GM18517 (cell line): ENCODE results near the gene DRAXIN.

Experiments used
- ATAC-seq: cut with Tn5 transposase; IDR thresholded peaks from one replicate; pipeline ENCODE4 v1.9.1; 2021; ENCODE audit warnings: mild to moderate bottlenecking, moderate library complexity; ENCODE audit not compliant: unreplicated experiment

The DRAXIN gene

DNA sequence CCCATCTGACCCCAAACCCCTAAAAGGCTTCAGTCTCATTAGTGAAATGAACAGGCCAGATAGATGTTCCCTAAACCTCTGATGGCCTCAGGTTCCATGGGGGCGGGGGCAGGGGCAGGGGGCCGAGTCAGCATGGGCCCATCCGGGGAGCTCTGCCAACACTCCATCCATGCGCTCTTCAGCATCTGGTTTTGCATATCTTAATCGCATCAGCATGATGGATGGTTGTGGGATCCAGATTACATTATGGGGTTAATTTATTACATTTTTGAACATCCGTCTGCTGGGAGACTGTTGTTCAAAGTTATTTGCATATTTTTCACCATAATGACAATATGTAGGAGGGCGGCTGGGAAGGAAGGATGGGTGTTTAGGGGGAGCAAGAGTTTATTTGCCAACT, 7.4 kb upstream of the DRAXIN start:
- ATAC-seq: no peak

DNA sequence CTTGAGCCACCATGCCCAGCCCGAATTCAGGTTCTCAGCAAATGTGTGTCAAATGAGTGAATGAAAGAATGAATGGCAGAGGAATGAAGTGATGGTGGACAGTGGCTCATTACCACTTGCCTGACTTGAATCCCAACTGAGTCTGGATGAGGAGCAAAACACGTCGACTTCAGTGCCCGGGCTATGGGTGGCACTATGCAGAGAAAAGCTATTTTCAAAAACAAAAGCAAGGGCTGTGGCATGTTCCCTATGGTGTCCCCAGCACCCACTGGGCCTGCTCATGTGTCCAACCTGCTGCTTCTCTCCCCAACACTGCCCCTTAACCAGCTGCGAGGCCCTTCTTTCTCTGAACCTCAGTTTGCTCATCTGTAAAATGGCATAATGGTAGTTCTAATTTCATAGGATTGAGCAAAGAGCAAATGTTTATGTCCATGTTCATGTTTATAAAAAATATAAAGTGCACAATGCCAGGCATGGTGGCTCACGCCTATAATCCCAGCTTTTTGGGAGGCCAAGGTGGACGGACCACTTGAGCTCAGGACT, 6.2 kb upstream of the DRAXIN start:
- ATAC-seq: no peak

DNA sequence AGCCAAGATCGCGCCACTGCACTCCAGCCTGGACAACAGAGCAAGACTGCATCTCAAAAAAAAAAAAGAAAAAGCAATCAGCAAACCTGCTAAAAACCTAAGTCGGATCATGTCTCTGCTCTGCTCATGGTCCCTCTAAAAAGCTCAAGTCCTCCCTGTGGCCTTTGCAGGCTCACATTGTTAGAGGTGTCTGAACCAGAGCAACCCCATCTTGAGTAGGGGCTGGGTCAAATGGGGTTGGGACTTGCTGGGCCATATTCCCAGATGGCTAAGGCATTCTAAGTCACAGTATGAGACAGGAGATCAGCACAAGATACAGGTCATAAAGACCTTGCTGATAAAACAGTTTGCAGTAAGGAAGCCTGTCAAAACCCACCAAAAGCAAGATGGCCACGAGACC, 3.0 kb upstream of the DRAXIN start:
- no peak for ATAC-seq

DNA sequence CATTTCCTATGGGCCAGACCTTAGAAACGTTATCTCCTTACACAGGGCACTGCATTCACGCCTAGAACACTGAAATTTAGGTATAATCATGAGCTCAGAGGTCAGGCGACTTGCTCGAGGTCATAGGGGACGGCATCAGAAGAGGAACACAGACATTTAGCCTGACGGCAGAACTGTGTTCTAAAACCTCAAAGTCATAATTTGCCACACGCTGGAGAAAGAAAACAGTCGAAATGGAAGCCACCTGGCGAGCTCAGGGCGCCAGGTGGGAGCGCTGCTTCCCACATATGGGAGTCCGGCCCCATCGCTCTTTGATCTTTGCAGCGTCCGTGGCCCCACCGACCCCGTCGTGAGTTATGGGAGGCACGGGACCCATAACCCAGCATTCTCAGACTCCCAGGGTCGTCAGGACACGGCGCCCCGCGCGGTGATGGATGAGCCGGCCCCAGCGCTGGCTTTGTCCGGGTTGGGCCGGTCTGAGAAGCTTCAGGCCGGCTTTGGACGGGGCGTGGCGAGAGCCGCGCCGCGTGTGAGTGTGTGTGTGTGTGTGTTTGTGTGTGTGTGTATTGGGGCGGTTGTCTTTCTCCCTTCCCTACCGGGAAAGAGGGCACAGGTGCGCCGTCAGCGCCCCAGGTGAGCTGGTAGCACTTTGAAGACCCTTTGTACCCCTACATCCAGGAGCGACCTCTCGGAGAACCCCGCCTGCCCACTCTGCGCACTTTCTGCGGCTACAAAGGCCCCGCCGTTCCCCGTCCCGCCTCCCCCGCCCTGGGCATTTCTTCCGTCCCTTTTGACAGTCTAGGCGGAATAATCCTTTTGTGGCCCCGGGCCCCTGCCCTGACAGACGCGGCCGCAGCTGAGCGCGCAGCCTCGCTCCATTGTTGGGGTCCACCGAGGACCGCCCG, 861 bp upstream of the DRAXIN start:
- ATAC-seq: no peak

DNA sequence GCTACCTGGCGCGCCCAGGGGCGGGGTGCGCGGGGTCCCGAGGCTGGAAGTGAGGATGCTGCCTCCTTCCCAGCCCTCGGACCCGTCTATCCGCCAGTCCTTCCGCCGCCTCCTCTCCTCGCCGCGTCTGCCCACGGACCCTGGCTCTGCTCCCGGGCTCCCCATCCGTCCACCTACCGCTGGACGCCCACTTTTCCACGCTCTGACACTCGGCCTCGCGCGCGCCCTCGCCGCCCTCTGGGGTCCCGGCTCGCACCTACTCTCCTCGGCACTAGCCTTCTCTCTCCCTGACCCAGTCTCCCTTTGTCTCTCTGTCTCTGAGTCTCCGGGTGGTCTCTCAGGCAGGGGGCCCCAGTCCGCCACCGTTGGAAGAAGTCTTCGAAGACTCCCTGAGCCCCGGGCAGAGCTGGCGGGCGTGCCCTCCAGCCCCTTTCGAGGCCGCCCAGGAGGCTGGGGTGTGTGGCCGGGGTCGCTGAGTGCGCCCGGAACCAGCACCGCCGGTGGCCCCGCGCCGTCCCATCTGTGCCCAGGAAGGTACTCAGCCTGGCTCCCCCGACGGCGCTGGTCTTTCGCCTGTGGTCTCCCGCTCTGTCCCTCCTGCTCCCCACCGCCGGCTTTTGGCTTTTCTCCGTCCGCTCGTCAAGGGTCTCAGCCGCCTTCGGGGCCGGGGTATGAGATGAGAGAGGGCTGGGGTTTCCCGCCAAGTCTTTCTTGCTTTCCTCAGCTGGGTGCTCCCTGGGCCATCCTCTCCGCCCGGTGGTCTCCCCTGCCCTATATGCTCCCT, 610 bp downstream of the DRAXIN start:
- ATAC-seq: no peak

DNA sequence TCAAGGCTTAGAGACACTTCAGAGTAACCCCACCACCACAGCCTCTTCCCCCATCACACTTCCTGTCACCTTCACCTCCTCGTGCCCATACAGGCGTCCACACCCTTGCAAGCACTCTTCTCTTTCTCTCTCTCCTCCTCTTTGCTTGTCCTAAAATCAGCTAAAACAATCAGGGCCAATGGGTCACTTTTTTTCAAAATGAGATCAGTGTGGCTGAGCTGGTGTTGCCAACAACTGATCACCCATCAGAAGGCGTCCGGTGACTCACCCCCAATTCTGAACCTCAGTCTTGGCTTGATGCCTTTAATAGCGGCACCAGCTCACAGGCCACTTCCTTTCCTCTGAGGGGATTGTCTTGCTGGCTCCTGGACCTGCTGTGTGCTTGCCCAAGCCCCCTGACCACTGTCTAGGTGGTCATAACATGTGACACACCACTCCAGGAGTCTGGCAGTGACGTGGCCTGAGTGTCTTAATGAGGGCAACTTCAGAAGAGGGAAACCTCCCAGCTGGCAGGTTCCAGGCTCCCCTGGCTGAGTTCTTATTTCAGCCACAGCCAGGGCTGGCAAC, 1.6 kb downstream of the DRAXIN start:
- no peak for ATAC-seq

DNA sequence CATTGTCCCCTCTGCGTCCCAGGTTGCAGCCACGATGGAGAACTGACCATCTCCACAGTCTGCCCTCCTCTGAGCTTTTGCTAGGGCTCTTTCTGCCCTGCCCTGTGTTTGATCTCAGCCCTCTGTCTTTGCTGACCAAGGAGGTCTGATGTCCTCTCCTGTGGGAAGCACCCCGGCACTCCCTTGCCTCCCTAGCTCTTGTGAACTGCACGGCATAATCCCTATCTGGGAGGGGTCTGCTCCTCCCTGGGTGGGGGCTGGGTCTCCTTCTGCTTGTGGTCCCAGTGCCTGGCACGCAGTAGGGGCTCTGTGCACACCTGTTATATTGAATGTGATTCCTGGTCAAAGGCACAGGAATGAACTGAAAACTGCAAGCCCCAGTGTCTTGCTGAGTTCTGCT, 2.4 kb downstream of the DRAXIN start:
- no peak for ATAC-seq

DNA sequence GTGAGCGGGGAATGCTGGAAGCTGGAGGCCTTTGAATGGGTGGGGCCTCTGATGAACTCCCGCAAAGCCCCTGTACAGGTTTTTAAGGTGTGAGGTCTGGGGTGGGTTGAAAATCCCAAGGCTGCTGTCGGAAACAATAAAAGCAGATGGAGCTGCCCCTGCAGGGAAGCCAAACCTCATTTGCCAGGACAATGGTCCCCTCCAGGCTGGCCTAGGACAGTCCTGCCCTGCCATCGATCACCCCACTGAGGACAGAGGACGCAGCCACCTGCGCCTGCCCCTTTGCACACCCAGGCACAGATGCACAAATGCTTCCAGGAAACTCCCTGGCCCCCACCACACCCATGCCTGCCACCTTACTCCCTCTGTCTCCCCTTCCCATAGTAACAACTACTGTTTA, 4.4 kb downstream of the DRAXIN start:
- ATAC-seq: no peak

DNA sequence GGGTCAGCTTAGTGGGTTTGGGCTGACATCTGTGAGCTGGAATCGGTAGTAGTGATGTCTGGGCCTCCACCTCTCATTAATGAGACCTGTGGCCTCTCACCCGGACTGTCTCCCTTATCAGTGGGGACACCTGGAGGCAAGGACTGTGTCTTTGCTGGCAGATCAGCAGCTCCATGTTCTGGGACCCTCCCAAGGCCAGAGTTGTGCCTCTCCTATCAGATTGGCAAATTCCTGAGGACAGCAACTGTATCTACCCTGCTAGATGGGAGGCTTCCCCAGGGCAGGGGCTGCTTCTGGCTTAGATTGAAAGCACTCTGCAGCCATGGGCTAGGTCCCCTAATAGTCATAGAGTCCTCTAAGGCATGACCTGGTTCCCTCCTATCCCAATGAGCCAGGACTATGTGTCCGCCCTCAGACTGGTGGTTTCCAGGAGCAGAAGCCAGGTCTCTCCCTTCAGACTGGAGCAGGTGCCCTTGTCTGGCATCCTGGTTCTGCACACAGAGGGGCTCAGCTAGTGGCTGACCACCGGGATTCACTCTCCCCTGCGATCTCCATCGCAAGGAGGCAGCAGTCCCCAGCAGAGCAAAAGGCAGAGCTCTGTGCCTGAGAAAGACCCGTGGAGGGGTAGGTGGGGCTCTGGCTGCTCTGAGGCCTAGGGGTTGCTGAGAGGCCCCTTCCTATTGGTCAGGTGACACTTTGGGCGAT, 5.8 kb downstream of the DRAXIN start:
- ATAC-seq: no peak

DNA sequence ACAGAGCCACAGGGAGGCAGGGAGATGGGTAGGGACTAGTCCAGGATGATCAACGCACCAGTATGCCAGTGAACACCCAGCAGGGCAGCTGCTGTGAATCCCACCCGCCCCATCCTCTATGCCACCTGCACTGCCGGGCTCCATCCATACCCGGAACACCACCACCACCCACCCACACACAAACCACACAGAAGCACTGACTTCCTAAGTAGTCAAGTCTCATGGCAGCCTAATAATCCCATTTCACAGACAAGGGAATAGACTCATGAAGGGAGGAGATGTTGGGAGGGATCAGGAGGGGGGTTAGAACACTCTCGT, 6.3 kb downstream of the DRAXIN start:
- ATAC-seq: no peak

DNA sequence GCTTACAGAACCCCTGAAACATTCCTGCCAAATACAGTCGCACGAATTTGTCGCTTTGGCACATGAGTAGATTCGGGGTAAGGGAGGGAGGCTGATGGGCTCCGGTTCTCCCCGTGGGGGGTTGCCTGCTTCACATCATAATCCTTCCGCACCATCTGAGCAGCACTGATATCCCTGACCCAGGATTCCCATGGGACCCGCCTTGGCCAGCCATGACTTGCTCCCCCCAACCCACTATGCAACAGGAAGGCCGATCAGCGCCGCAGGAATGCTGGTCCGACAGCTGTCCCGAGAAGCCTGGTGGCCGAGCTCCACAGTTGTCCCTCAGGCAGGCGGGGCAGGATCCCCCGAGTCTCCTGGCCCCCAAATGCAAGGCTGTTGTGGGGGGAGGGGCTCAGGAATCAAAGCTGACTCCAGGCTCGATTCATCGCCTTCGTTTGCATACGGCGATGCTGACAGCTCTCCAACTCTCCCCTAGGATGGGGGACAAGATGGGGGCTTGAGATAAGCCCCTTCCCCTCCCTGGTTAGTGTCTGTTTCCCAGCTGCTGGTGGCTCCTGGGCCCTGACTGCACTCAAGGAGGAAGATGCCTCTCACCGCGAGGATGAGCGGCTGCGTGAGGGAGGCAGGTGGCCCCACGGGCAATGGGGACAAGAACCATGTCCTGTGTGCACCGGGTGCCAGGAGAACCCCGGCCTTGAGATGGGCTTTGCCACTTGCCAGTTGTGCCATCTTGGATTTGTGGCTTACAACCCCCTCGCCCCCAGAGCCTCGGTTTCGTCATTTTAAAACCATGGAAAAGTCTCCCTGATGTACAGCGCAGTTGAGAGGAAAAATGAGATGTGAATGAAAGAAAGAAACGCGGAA, 9.3 kb downstream of the DRAXIN start:
- ATAC-seq: no peak

DNA sequence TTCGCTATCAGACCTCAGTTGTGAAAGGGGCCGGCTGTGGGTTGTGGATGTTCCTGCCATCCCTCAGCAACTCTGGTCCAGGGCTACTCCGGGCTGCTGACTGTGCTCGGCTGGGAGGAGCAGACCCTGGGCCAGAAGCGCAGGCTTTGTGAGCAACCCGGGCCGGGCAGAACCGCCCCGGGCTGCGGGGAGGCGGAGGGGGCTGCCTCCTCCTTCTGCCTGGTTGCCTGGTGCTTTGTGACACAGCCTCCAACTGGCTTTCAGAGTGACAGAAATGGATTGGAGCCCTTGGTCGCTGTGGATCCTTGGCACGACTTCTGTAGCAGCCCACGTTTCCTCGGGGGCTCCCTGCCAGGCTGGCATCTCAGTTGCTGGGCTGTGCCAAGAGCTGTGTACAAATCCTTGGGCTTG, 10.0 kb downstream of the DRAXIN start:
- no peak for ATAC-seq

DNA sequence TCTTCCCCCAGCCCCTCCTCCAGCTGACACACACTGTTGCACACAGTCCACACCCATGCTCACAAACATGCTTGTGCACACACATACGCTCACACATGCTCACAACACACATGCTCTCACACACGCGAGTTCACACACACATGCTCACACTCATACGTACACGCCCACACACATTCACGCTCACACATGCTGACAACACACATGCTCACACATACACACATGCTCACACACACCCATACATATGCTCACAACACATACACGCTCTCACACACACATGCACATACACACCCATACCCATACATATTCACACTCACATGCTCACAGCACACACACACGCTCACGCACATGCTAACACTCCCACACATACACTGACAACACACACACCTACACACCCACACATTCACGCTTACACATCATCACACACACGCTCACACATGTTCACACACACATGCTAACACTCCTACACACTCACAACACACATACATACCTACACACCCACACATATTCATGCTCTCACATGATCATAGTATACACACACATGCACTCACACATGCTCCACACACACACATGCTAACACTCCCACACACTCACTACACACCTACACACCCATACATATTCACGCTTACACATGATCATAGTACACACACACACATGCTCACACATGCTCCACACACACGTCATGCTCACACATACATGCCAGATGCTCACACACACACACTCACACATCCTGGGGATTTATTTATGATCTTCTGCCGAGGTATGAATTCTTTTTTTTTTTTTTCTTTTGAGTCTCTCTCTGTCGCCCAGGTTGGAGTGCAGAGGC, 10.7 kb downstream of the DRAXIN start:
- no peak for ATAC-seq

DNA sequence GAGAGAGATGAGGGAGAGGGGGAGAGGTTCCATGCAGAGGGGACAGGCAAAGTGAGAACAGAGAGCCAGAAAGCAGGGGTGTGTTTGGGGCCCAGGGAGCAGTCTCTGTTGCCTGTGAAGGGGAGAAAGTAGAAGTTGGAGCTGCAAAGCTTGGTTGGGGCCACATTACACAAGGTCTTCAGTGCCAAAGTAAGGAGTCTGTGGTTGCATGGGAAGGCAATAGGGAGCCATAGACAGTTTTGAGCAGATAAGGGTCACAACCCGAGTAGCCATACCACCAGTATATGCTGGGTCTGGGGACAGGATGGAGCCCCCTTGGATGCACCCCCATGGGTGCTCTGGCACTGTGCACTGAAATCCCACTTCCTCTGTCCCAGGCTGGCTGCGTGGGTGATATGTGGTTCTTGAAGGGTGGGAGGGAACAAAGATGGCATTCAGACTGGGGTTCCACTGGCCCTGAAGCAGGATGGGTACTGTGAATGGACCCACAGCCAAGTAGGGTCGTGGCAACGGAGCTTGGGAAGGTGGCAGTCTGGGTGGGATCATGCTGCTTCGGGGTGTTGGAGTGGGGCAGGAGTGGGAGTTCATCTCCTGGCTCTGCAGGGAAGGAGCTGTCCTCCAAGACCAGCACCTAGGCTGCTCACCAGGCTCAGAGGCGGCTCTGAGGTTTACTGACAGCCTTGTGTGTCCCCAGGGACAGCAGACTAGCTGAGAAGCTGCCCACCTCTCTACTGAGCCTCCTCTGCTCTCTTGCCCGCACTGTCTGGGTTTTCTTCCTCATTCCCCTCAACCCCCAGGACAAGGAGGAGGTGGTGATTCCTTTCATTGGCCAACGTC, 12.1 kb downstream of the DRAXIN start:
- ATAC-seq: no peak

DNA sequence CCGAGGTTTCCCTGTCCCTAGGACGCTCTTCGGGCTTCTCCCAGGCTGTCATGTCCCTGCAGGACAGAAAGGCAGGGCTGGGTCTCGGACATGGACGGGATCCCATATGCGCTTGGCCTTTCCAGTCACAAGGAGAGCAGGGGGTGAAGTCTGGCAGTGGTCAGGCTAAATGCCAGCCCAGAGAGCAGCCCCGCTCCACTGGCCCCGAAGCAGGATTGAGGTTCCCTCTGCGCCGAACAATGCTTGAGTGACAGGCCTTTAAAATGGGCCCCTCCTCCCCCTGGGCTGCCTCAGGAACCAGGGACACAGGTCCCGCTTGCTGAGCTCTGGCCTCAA, 12.7 kb downstream of the DRAXIN start:
- ATAC-seq: no peak

DNA sequence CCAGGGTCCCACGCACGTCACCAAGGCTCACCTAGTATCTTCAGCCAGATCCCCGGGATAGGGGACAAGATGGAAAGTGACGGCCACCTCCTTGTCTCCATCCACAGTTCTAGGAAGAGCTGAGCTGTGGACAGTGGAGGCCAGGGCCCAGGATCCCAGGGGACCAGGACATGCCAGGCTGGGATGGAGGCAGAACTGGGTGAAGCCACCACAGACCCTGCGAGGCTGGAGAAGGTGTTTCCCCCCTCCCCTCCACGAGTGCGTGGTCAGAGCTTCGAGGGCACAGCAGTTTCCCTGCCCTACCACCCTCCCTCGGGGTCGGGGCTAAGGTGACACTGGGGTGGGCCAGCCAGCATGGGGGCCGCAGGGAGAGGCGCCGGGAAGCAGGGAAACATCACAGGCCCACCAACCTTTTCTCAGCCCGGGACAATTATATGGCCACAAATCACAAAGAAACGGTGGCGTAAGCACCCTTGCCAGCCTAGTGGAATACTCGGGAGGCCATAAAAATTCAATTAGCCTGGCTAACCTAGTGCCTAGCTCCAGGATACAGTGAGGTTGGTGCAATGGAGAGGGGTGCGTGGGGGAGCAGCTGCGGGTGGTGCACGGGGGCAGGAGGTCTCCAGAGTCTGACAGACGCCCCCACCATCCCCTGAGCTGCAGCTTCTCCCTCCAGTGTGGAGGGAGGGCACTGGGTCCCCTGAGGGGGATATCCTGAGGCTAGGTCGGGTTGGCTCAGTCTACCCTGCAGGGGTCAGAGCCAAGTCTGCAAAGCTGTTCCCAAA, 13.4 kb downstream of the DRAXIN start:
- no peak for ATAC-seq

DNA sequence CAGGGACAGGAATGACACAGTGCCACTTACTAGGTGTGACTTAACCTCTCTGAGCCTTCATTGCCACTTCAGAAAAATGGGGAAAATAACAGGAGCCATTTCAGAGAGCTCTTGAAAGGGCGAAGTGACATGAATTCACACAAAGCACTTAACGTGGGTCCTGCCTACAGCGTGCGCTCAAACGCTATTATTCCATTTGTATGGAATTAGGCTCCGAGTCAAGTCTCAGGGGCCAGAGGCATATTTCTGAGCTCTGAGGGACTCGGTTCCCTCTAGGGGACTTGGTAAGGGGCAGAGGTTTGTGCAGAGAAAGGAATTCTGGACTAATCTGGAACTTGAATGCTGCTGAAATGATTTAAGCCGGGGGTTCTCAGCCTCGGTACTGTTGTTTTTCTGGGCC, 14.1 kb downstream of the DRAXIN start:
- ATAC-seq: no peak

DNA sequence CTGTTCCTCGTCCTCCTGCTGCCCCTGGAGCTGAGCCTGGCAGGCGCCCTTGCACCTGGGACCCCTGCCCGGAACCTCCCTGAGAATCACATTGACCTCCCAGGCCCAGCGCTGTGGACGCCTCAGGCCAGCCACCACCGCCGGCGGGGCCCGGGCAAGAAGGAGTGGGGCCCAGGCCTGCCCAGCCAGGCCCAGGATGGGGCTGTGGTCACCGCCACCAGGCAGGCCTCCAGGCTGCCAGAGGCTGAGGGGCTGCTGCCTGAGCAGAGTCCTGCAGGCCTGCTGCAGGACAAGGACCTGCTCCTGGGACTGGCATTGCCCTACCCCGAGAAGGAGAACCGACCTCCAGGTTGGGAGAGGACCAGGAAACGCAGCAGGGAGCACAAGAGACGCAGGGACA, 14.8 kb downstream of the DRAXIN start:
- no peak for ATAC-seq
